Prostate gland (tissue), 2 donors: ENCODE measurements around the gene RASSF4. TPM values are rescaled to one million over a fixed set of nuclear protein-coding genes. Genes with fewer than 3 reads are reported as not detected.

Source experiments
- DNase-seq: peaks from one replicate; pipeline ENCODE4 v3.0.0-alpha.2; 2019; ENCODE audit warnings: low spot score
- H3K27ac ChIP-seq, 2 donors: fragments of 200-600 bp; sonication (generic); 2 replicates each; pipeline ENCODE4 v1.5.1; 2017 to 2019
- H3K27me3 ChIP-seq: fragments of 200-600 bp; sonication (generic); replicated peaks from 2 replicates; pipeline ENCODE4 v1.5.1; 2019; ENCODE audit not compliant: insufficient read depth
- H3K36me3 ChIP-seq, 2 donors: fragments of 200-600 bp; sonication (generic); 1 replicate in 1 of 2; 2 replicates in 1 of 2; pipeline versions ENCODE4 v1.5.1 to v1.8.1; 2017 to 2019
- H3K4me1 ChIP-seq: fragments of 200-600 bp; sonication (generic); replicated peaks from 2 replicates; pipeline ENCODE4 v1.5.1; 2019
- H3K4me3 ChIP-seq, 2 donors: fragments of 200-600 bp; sonication (generic); 2 replicates each; pipeline ENCODE4 v1.5.1; 2017 to 2019
- H3K9me3 ChIP-seq: fragments of 200-600 bp; sonication (generic); 2 replicates; pipeline ENCODE4 v1.5.1; 2017
- CTCF ChIP-seq, 4 experiments: fragments of 200-600 bp in 2 of 4; fragments of 450-650 bp in 2 of 4; sonication (generic) in 2 of 4; IDR thresholded peaks; 1 replicate in 3 of 4; 2 replicates in 1 of 4; pipeline ENCODE4 v1.5.1; 2016 to 2019; ENCODE audit warnings: antibody characterized with exemption in 4 of 4, mild to moderate bottlenecking in 2 of 4, moderate library complexity in 2 of 4
- POLR2A ChIP-seq: fragments of 450-650 bp; IDR thresholded peaks from one replicate; pipeline ENCODE4 v1.6.1; 2016; ENCODE audit warnings: antibody characterized with exemption, mild to moderate bottlenecking
- POLR2AphosphoS5 ChIP-seq: sonication (generic); formaldehyde crosslinking; IDR thresholded peaks from one replicate; pipeline ENCODE4 v1.6.1; 2017; ENCODE audit warnings: antibody characterized with exemption
- WGBS: methylation state at CpG from one replicate; pipeline ENCODE4 v1.1.5; 2018; 5-methylcytosine and 5-hydroxymethylcytosine counted together
- intact Hi-C: fragments of 100-400 bp; cut with DNase I; formaldehyde crosslinking; loops from one replicate; pipeline ENCODE4 v1.14.2; 2022
- total RNA-seq, 2 donors: library from RNA; depleted of rRNA; stranded (reverse); fragments of >200 nt; gene quantifications; one replicate each; pipeline ENCODE4 v1.1.0, GENCODE V29; 2016

Gene RASSF4
- total RNA-seq, 2 donors from 2014 or later: 6.1 to 31.0 TPM

GRCh38 chr10:44966816-44967509, 7.4 kb downstream of the RASSF4 start:
- Histone ChIP-seq H3K27me3 (no peaks in the 10 kb centered on the region), H3K4me3 (no peak overlapping the region), H3K36me3 (no peaks in the 10 kb centered on the region), H3K27ac (no peak overlapping the region), H3K4me1 (peaks cover 11% of the 10 kb centered on the region), H3K9me3 (no peaks in the 10 kb centered on the region)
- TF ChIP-seq CTCF (IDR thresholded peaks at IDR 0.05): peak in 1 of 4 experiments; percentile 27
- TF ChIP-seq POLR2AphosphoS5: no peak
- intact Hi-C loops: no loop called here
- no peak for DNase-seq
- 93% methylated on average over 8 of the region's 8 CpGs for WGBS

DNA sequence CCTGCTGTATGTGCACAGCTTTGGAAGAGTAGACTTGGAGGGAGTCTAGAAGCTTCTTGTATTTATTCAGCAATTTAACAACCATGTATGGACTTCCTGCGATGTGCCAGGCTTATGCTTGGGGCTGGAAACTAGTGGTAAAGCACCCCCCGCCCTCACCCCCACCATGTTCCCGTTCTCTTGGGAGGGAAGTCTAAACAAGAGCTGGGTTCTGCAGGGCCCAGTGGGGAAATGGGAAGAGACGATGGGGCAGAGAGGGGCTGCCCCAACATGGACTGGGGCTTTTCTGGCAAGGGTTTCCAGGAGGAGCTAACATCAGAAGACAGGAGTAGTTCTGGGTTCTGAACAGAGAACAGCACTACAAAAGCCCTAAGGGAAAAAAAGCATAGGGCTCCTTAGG, 8.0 kb downstream of the RASSF4 start:
- DNase-seq: no peak
- Histone ChIP-seq H3K4me1 (peaks cover 11% of the 10 kb centered on the region), H3K27me3 (no peaks in the 10 kb centered on the region), H3K4me3 (no peak overlapping the region), H3K9me3 (no peaks in the 10 kb centered on the region), H3K27ac (no peak overlapping the region), H3K36me3 (no peaks in the 10 kb centered on the region)
- no peak for TF ChIP-seq CTCF (IDR thresholded peaks at IDR 0.05)
- intact Hi-C loops: no loop called here
- WGBS: 89% methylated on average over 4 of the region's 4 CpGs

DNA sequence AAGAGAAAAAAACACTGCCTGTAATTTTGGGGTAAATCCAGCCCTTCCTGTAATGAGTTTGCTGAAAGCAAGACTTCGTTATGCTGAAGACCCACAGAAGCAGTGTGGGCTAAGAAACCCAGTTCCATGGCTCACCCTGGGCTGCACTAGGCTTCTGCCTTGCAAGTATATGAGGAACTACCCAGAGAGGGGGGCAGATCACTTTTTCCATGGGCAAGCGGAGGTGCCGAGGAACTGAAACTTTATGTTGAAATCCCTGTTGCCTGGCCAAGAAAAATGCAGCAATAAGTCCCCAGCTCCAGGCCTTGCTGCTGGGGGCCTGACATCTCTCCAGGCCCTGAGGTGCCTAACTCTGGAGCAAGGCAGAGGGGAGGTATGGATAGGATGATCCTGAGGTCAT, 8.5 kb downstream of the RASSF4 start:
- 58% methylated on average over 3 of the region's 3 CpGs for WGBS
- Histone ChIP-seq H3K27me3 (no peaks in the 10 kb centered on the region), H3K4me1 (peaks cover 11% of the 10 kb centered on the region), H3K36me3 (no peaks in the 10 kb centered on the region), H3K4me3 (no peak overlapping the region), H3K9me3 (no peaks in the 10 kb centered on the region), H3K27ac (no peak overlapping the region)
- no peak for TF ChIP-seq CTCF (IDR thresholded peaks at IDR 0.05)
- no peak for TF ChIP-seq POLR2A
- no peak for TF ChIP-seq POLR2AphosphoS5
- intact Hi-C loops: no loop called here
- no peak for DNase-seq

GRCh38 chr10:44968500-44969400, 9.1 kb downstream of the RASSF4 start:
- intact Hi-C loops: no loop called here
- Histone ChIP-seq H3K27ac (no peak overlapping the region), H3K4me1 (peaks cover 9% of the 10 kb centered on the region), H3K4me3 (no peak overlapping the region), H3K9me3 (no peaks in the 10 kb centered on the region), H3K36me3 (no peaks in the 10 kb centered on the region), H3K27me3 (no peaks in the 10 kb centered on the region)
- no peak for DNase-seq
- TF ChIP-seq CTCF (IDR thresholded peaks at IDR 0.05) (no peak), POLR2AphosphoS5 (no peak)
- WGBS: 80% methylated on average over 11 of the region's 11 CpGs
